Measurements from ENCODE around the gene UBR4.

UBR4 gene

GRCh38 chr1:19081218-19081893 is 128.7 kb downstream of the UBR4 start:
- no peak for DNase-seq
- TF ChIP-seq CTCF (IDR thresholded peaks at IDR 0.05; ENCODE audit: low read depth, low read length) = no peak
- Histone ChIP-seq H3K4me3 (ENCODE audit: low read depth, low read length) (no peak overlapping the region), H3K36me3 (peaks cover 24% of the 10 kb centered on the region), H3K4me1 (no peaks in the 10 kb centered on the region), H3K9me3 (no peaks in the 10 kb centered on the region), H3K27me3 (no peaks in the 10 kb centered on the region)

DNA sequence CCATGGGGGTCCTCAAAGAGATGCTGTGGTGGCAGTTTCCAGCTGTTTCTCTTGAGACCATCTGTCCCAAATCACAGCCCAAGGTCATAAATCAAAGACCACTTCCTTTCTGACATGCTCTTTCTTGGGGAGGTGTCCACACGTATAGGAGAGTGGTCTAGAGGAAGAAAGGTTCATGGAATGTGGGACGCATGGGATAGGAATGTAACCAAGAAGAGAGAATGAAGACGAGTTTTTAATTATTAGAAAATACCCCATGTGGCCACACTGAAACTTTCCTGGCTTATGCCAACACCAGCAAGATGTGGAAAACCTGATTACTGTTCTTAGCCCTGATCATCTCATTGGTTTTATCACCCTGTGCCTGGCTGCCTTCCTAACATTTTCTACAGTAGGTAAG is 129.3 kb downstream of the UBR4 start:
- DNase-seq = no peak
- H3K27me3 ChIP-seq = no peaks in the 10 kb centered on the region
- no peaks in the 10 kb centered on the region for H3K9me3 ChIP-seq
- no peak for TF ChIP-seq CTCF (IDR thresholded peaks at IDR 0.05; ENCODE audit: low read depth, low read length)
- peaks cover 26% of the 10 kb centered on the region for H3K36me3 ChIP-seq
- H3K4me1 ChIP-seq = no peaks in the 10 kb centered on the region
- H3K4me3 ChIP-seq (ENCODE audit: low read depth, low read length) = no peak overlapping the region

DNA sequence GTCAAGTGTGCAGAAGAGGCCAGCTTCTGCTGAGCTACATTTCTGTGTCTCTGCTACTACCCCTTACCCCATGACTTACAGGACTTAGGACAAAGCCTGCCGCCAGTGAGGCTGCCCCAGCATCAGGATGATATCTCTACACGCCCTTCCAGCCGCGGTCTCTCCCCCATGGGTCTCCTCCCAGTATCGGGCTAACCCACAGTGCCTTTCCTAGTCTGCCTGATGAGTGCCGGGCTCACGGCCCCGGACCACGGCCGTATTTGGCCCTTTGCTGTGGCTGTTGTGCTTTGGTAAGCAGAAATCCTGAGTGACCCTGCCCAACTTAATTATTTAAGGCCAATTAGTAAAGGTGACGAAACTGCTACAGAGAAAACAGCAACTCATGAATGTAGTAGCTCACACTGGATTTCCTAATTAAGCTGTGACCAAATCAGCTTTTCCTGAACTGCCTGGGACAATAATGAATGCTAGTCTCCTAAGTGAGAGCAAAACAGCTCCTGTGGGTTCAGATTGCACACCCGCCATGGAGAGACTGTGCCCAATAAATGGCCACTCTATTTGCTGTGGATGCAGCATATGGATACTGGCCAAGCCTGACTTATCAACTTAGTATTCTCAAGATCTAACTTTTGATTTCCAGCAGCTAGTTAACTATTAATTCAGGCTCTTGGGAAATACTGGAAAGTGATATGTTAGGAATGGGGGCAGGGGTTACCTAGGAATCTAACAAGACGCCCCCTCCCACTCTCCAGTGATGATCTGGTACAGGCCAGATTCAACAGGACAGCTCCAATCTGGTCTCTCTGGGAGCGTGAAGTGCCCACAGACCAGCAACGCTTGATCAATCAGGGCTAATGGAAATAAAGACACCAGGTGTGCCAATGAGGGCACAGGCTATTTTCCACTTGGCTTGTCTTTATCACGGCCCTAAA is 130.3 kb downstream of the UBR4 start:
- Histone ChIP-seq H3K4me1 (no peaks in the 10 kb centered on the region), H3K4me3 (ENCODE audit: low read depth, low read length) (no peak overlapping the region), H3K27me3 (no peaks in the 10 kb centered on the region), H3K36me3 (peaks cover 27% of the 10 kb centered on the region), H3K9me3 (no peaks in the 10 kb centered on the region)
- no peak for TF ChIP-seq CTCF (IDR thresholded peaks at IDR 0.05; ENCODE audit: low read depth, low read length)
- DNase-seq = no peak

DNA sequence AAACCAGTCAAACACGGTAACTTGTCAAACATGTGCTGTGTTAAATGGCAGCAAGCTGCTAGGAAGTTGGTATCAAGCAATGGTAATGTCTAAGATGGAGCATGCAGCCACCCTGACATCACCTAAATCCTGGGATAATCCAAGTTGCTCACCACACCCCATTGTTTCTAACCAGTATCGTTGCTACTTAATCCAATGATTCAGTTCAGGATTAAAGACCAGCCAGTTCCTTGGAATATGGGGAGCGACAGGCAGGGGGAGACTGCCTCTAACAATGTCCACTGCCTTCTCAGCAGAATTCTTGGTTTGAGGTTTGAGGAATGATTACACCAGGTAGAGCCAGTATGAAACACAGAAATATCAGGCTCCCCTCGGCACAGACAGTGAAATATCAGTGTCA is 131.5 kb downstream of the UBR4 start:
- H3K9me3 ChIP-seq = no peaks in the 10 kb centered on the region
- no peaks in the 10 kb centered on the region for H3K27me3 ChIP-seq
- DNase-seq = no peak
- no peaks in the 10 kb centered on the region for H3K4me1 ChIP-seq
- TF ChIP-seq CTCF (IDR thresholded peaks at IDR 0.05; ENCODE audit: low read depth, low read length) = no peak
- peaks cover 24% of the 10 kb centered on the region for H3K36me3 ChIP-seq
- no peak overlapping the region for H3K4me3 ChIP-seq (ENCODE audit: low read depth, low read length)

GRCh38 chr1:19076841-19077616 is 133.0 kb downstream of the UBR4 start:
- Histone ChIP-seq H3K27me3 (no peaks in the 10 kb centered on the region), H3K4me3 (ENCODE audit: low read depth, low read length) (no peak overlapping the region), H3K36me3 (peaks cover 22% of the 10 kb centered on the region), H3K4me1 (no peaks in the 10 kb centered on the region), H3K9me3 (no peaks in the 10 kb centered on the region)
- DNase-seq = no peak
- no peak for TF ChIP-seq CTCF (IDR thresholded peaks at IDR 0.05; ENCODE audit: low read depth, low read length)
